A673 (cell line): ENCODE measurements around the gene PLP1. TPM values are rescaled to one million over a fixed set of nuclear protein-coding genes. Genes with fewer than 3 reads are reported as not detected.
"Not testable (repeated sequence)": the region's sequence is repeated elsewhere in the genome, so short reads cannot be mapped to it uniquely, and the experiment has no call there.

Experiments used
- BruUV-seq: library from RNA; stranded (reverse); fragments of 400-500 nt; replicated peaks from 2 replicates; lab custom pipeline; 2021; lab: Mats Ljungman, UMichigan
- CTCF ChIA-PET: fragments of 300-600 bp; sonication (Branson Sonifier 250); formaldehyde crosslinking; loops from one replicate; lab custom pipeline; 2022; ENCODE audit warnings: antibody characterized with exemption; lab: Charles Lee
- POLR2A ChIA-PET: fragments of 300-600 bp; sonication (Branson Sonifier 250); formaldehyde crosslinking; loops from one replicate; lab custom pipeline; 2022; ENCODE audit warnings: antibody characterized with exemption; ENCODE audit not compliant: low non-redundant PET; lab: Charles Lee
- DNase-seq: peaks from one replicate; pipeline ENCODE4 v3.0.0-alpha.2; 2015; ENCODE audit warnings: low spot score
- H3K27ac ChIP-seq: fragments of 200-600 bp; sonication (generic); 2 replicates; pipeline ENCODE4 v1.5.1; 2016; ENCODE audit warnings: mixed run types, low read depth, mild to moderate bottlenecking, mixed read lengths, antibody characterized with exemption, low read length; ENCODE audit not compliant: poor library complexity, severe bottlenecking
- H3K27me3 ChIP-seq: fragments of 200-600 bp; sonication (generic); replicated peaks from 2 replicates; pipeline ENCODE4 v1.6.1; 2017; ENCODE audit warnings: mixed run types, low read depth, mild to moderate bottlenecking, mixed read lengths, antibody characterized with exemption, low read length; ENCODE audit not compliant: insufficient read depth, poor library complexity
- H3K36me3 ChIP-seq: fragments of 200-600 bp; sonication (generic); 2 replicates; pipeline ENCODE4 v1.6.1; 2016; ENCODE audit warnings: mixed run types, mild to moderate bottlenecking, mixed read lengths, antibody characterized with exemption, low read length; ENCODE audit not compliant: insufficient read depth, poor library complexity, severe bottlenecking
- H3K4me1 ChIP-seq: fragments of 200-600 bp; sonication (generic); 2 replicates; pipeline ENCODE4 v1.6.1; 2017; ENCODE audit warnings: mixed run types, mild to moderate bottlenecking, mixed read lengths, antibody characterized with exemption, low read length; ENCODE audit not compliant: insufficient read depth, poor library complexity, severe bottlenecking
- H3K4me3 ChIP-seq: fragments of 200-600 bp; sonication (generic); 2 replicates; pipeline ENCODE4 v1.5.1; 2016; ENCODE audit warnings: low read depth, mixed run types, mild to moderate bottlenecking, mixed read lengths, low read length; ENCODE audit not compliant: poor library complexity, severe bottlenecking
- H3K9me3 ChIP-seq: fragments of 200-600 bp; sonication (generic); 2 replicates; pipeline ENCODE4 v1.6.1; 2016; ENCODE audit warnings: mixed run types, low read depth, mild to moderate bottlenecking, mixed read lengths, antibody characterized with exemption, low read length; ENCODE audit not compliant: poor library complexity, severe bottlenecking
- EZH2 ChIP-seq: fragments of 200-600 bp; sonication (generic); IDR thresholded peaks from 2 replicates; pipeline ENCODE4 v1.6.1; 2017; ENCODE audit warnings: borderline replicate concordance, low read depth, mild to moderate bottlenecking, mixed read lengths, antibody characterized with exemption, low read length; ENCODE audit not compliant: poor library complexity, severe bottlenecking
- intact Hi-C: fragments of 100-400 bp; cut with micrococcal nuclease; formaldehyde crosslinking; loops from one replicate; pipeline ENCODE4 v1.10.0; 2022; ENCODE audit not compliant: unreplicated experiment
- total RNA-seq: library from RNA; stranded (reverse); gene quantifications from 2 replicates; pipeline ENCODE4 v1.2.3, GENCODE V29; 2021
- TF ChIP-seq, protein P1 (sequence below): fragments of 300-800, 200-600 bp; sonication (generic); conservative IDR thresholded peaks from 2 replicates; pipeline ENCODE4 v1.5.1; 2017; ENCODE audit warnings: low read depth, mild to moderate bottlenecking, antibody characterized with exemption, low read length, moderate library complexity, mixed read lengths

Gene PLP1
- total RNA-seq, 1 experiment from 2014 or later: not detected

DNA sequence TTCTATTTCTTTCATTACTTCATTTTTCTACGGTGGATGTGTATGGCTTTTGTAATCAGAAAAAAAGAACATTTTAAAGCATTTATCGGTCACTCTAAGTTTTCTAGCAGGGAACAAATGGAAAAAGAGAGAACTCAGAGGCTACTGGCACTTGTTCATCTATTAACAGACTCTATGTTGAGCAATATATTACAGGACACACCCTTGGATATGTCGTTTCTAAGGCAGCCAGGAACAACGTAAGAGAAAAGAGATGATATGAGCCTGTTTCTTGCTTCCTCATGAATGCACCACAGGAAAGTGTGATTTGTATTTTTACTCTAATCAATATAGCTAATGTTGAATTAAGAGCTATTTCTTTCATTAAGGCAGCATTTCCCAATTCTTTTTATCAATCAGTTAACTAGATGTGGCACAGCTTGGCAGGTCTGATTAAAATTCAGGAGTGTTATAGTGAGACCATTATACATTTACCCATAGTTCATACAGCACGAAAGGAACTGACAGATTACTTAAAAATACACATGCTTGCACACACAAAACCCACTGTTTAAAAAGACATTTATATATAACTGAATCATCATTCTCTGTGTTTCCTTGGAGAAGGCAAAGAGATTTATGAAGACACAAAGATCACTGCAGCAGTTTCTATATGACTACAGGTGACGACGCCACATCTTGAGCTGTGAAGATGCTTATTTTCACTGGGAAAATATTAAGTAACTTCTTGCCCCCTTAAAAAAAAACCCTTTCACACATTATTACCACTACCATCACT is 42.4 kb downstream of the PLP1 start:
- CTCF ChIA-PET: no interaction called here
- intact Hi-C loops: no loop called here
- Histone ChIP-seq H3K4me3 (no peak overlapping the region), H3K9me3 (no peaks in the 10 kb centered on the region), H3K27ac (no peak overlapping the region), H3K36me3 (no peaks in the 10 kb centered on the region), H3K4me1 (no peaks in the 10 kb centered on the region), H3K27me3 (no peaks in the 10 kb centered on the region)
- BruUV-seq: no TSS peak
- POLR2A ChIA-PET: no interaction called here
- TF ChIP-seq, protein P1, sequence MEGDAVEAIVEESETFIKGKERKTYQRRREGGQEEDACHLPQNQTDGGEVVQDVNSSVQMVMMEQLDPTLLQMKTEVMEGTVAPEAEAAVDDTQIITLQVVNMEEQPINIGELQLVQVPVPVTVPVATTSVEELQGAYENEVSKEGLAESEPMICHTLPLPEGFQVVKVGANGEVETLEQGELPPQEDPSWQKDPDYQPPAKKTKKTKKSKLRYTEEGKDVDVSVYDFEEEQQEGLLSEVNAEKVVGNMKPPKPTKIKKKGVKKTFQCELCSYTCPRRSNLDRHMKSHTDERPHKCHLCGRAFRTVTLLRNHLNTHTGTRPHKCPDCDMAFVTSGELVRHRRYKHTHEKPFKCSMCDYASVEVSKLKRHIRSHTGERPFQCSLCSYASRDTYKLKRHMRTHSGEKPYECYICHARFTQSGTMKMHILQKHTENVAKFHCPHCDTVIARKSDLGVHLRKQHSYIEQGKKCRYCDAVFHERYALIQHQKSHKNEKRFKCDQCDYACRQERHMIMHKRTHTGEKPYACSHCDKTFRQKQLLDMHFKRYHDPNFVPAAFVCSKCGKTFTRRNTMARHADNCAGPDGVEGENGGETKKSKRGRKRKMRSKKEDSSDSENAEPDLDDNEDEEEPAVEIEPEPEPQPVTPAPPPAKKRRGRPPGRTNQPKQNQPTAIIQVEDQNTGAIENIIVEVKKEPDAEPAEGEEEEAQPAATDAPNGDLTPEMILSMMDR: no peak
- TF ChIP-seq EZH2: no peak
- no peak for DNase-seq

DNA sequence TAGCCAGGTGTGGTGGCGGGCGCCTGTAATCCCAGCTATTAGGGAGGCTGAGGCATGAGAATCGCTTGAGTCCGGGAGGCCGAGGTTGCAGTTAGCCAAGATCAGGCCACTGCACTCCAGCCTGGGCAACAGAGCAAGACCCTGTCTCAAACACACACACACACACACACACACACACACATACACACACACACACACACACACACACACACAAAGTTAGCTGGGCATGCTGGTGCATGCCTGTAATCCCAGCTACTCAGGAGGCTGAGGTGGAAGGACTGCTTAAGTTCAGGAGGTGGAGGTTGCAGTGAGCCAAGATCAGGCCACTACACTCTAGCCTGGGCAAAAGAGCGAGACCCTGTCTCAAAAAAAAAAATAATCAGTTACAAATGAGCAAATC is 44.2 kb downstream of the PLP1 start:
- not testable (repeated sequence) for H3K27me3 ChIP-seq, BruUV-seq

DNA sequence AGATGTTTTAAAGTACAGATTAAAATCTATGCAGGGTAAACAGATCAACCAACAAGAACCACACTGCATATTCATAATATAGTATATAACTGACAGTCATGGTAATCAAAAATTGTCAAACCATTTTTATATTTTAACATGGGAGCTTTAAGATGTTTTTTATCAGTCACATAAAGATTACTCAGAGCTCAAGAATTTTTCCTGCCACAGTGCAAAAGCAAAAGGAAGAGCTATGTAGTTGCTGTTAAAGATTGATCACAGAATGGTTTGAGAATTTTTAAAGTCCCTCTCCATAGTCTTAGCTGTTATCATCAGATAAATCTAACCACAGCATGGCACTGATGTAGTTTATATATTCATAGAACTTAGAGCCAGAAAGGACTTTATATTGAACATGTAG is 47.0 kb downstream of the PLP1 start:
- intact Hi-C loops: no loop called here
- ChIA-PET CTCF (no interaction called here), POLR2A (no interaction called here)

More for the DNA sequence above, 44.2 kb downstream of the PLP1 start:
- POLR2A ChIA-PET, intact Hi-C loops, H3K36me3 ChIP-seq, H3K27ac ChIP-seq, CTCF ChIA-PET, DNase-seq, H3K4me1 ChIP-seq, H3K4me3 ChIP-seq, H3K9me3 ChIP-seq: not testable (repeated sequence)

More for the DNA sequence above, 47.0 kb downstream of the PLP1 start:
- peaks cover 10% of the 10 kb centered on the region for H3K27me3 ChIP-seq
- H3K36me3 ChIP-seq: no peaks in the 10 kb centered on the region
- DNase-seq: no peak
- no peaks in the 10 kb centered on the region for H3K4me1 ChIP-seq
- no TSS peak for BruUV-seq
- no peak overlapping the region for H3K27ac ChIP-seq
- H3K9me3 ChIP-seq: no peaks in the 10 kb centered on the region
- no peak overlapping the region for H3K4me3 ChIP-seq
- no peak for TF ChIP-seq EZH2
- TF ChIP-seq, protein P1: no peak
